Testis (tissue), 2 donors: ENCODE results near the gene UVRAG.

ENCODE experiments used
- POLR2A ChIP-seq: fragments of 450-650 bp; IDR thresholded peaks from one replicate; pipeline ENCODE4 v1.6.1; 2017; ENCODE audit warnings: antibody characterized with exemption, mild to moderate bottlenecking, moderate library complexity
- TF ChIP-seq, protein P1 (sequence below), 3 experiments: fragments of 450-650 bp in 2 of 3; fragments of 200-600 bp in 1 of 3; sonication (generic) in 1 of 3; IDR thresholded peaks; one replicate each; pipeline ENCODE4 v1.5.1; 2016 to 2019; ENCODE audit warnings: antibody characterized with exemption in 3 of 3, mild to moderate bottlenecking in 2 of 3, moderate library complexity in 1 of 3

- TF ChIP-seq POLR2A = no peak
- TF ChIP-seq, protein P1, sequence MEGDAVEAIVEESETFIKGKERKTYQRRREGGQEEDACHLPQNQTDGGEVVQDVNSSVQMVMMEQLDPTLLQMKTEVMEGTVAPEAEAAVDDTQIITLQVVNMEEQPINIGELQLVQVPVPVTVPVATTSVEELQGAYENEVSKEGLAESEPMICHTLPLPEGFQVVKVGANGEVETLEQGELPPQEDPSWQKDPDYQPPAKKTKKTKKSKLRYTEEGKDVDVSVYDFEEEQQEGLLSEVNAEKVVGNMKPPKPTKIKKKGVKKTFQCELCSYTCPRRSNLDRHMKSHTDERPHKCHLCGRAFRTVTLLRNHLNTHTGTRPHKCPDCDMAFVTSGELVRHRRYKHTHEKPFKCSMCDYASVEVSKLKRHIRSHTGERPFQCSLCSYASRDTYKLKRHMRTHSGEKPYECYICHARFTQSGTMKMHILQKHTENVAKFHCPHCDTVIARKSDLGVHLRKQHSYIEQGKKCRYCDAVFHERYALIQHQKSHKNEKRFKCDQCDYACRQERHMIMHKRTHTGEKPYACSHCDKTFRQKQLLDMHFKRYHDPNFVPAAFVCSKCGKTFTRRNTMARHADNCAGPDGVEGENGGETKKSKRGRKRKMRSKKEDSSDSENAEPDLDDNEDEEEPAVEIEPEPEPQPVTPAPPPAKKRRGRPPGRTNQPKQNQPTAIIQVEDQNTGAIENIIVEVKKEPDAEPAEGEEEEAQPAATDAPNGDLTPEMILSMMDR (IDR thresholded peaks at IDR 0.05) = no peak
Observed at GRCh38 chr11:75767793-75768111, 47.3 kb upstream of the UVRAG start.
